Measurements from ENCODE around the gene ACSS3. TPM values are rescaled to one million over a fixed set of nuclear protein-coding genes. Genes with fewer than 3 reads are reported as not detected.

The ACSS3 gene
- total RNA-seq, 2 experiments from 2014 or later, result not detected

DNA sequence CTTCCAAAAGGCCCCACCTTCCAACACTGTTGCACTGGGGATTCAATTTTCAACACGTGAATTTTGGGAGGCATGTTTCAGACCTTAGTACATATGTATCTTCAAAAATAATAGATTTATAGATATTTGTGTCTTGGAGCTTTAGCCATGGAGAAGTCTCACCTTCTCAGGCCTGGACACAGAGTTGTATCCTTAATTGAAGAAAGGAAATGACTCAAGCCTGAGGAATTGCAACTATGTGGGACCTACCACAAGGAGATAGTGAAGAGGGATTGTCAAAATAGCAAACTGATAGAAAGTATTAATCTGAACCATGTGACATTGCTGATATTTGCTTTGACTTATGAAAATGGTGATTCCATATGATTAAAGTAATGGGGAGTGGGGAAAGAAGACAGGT, 89.8 kb downstream of the ACSS3 start:
- no peaks in the 10 kb centered on the region for H3K36me3 ChIP-seq (ENCODE audit: insufficient read depth, low read length)
- TF ChIP-seq, protein P1, sequence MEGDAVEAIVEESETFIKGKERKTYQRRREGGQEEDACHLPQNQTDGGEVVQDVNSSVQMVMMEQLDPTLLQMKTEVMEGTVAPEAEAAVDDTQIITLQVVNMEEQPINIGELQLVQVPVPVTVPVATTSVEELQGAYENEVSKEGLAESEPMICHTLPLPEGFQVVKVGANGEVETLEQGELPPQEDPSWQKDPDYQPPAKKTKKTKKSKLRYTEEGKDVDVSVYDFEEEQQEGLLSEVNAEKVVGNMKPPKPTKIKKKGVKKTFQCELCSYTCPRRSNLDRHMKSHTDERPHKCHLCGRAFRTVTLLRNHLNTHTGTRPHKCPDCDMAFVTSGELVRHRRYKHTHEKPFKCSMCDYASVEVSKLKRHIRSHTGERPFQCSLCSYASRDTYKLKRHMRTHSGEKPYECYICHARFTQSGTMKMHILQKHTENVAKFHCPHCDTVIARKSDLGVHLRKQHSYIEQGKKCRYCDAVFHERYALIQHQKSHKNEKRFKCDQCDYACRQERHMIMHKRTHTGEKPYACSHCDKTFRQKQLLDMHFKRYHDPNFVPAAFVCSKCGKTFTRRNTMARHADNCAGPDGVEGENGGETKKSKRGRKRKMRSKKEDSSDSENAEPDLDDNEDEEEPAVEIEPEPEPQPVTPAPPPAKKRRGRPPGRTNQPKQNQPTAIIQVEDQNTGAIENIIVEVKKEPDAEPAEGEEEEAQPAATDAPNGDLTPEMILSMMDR (IDR thresholded peaks at IDR 0.05), result no peak
- no peak for ATAC-seq (ENCODE audit: poor library complexity)
- no peaks in the 10 kb centered on the region for H3K27me3 Mint-ChIP-seq
- no peak overlapping the region for H3K4me3 Mint-ChIP-seq
- H3K4me1 Mint-ChIP-seq (ENCODE audit: low read depth), result no peaks in the 10 kb centered on the region
- H3K9me3 Mint-ChIP-seq, result peaks cover 9% of the 10 kb centered on the region
- ChIA-PET POLR2A (no interaction called here), CTCF (no interaction called here)
- no peaks in the 10 kb centered on the region for H3K4me1 ChIP-seq (ENCODE audit: insufficient read depth, low read length)
- H3K36me3 Mint-ChIP-seq (ENCODE audit: low read depth), result no peaks in the 10 kb centered on the region
- no peak overlapping the region for H3K27ac Mint-ChIP-seq
- DNase-seq, result no peak
- H3K27me3 ChIP-seq (ENCODE audit: control insufficient read depth in 1 of 2, insufficient read depth in 2 of 2, low read length in 2 of 2), result no peaks in the 10 kb centered on the region
- H3K27ac ChIP-seq (ENCODE audit: low read depth in 1 of 2, low read length in 2 of 2), result no peak overlapping the region
- peaks cover 0 to 8% of the 10 kb centered on the region in 2 experiments for H3K9me3 ChIP-seq (ENCODE audit: control insufficient read depth in 1 of 2, insufficient read depth in 1 of 2, low read length in 2 of 2)
- intact Hi-C loops (cut with DNase I, micrococcal nuclease), result no loop called here
- no peak overlapping the region for H3K4me3 ChIP-seq (ENCODE audit: low read length)

DNA sequence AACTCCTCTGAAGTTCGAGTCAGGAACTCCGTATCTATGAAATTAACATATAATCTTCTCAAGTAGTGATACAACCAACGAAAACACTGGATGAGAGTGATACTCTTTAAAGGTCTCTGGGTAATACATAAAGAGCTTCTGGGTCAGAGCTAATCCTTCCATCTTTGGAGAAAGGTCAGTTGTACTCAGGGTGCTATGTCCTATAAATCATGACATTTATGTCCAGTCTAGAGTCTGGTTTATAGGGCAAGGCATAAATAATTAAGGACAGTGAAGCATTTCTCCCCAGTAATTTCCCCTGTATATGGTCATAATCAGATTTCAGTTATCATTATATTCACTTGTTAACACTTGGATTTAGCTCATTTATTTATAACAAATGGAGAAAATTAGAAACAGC, 90.6 kb downstream of the ACSS3 start:
- no peak overlapping the region for H3K4me3 Mint-ChIP-seq
- ChIA-PET CTCF (no interaction called here), POLR2A (no interaction called here)

DNA sequence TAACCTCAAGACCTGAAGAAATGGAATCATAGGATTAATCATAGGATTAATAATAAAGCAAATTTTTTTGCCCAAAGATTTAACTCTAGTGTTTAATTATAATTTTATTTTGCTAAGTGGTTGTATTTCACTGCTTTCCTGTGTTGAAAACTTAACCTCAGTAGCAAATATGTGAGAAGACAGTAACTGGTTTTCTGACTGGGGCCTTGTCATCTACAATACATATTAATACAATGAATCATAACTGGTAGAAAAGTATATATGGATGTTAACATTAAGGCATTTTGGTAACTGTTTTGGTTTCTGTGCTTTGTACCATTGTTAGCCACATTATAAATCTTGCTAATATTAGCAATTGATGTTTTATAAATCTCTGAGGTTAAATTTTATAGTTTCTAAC, 92.2 kb downstream of the ACSS3 start:
- Mint-ChIP-seq H3K36me3 (ENCODE audit: low read depth) (no peaks in the 10 kb centered on the region), H3K4me1 (ENCODE audit: low read depth) (no peaks in the 10 kb centered on the region), H3K4me3 (no peak overlapping the region), H3K27me3 (no peaks in the 10 kb centered on the region), H3K9me3 (peaks cover 9% of the 10 kb centered on the region), H3K27ac (no peak overlapping the region)
- DNase-seq (no peak), ATAC-seq (ENCODE audit: poor library complexity) (no peak)
- no peaks in the 10 kb centered on the region for H3K36me3 ChIP-seq (ENCODE audit: insufficient read depth, low read length)
- no peak overlapping the region for H3K27ac ChIP-seq (ENCODE audit: low read depth in 1 of 2, low read length in 2 of 2)
- intact Hi-C loops (cut with DNase I, micrococcal nuclease), result no loop called here
- no peaks in the 10 kb centered on the region for H3K27me3 ChIP-seq (ENCODE audit: control insufficient read depth in 1 of 2, insufficient read depth in 2 of 2, low read length in 2 of 2)
- no peak overlapping the region for H3K4me3 ChIP-seq (ENCODE audit: low read length)
- H3K9me3 ChIP-seq (ENCODE audit: control insufficient read depth in 1 of 2, insufficient read depth in 1 of 2, low read length in 2 of 2), result peaks cover 0 to 3% of the 10 kb centered on the region in 2 experiments
- POLR2A ChIA-PET, result no interaction called here
- TF ChIP-seq, protein P1 (IDR thresholded peaks at IDR 0.05), result no peak
- CTCF ChIA-PET, result no interaction called here
- no peaks in the 10 kb centered on the region for H3K4me1 ChIP-seq (ENCODE audit: insufficient read depth, low read length)

More for the DNA sequence above, 90.6 kb downstream of the ACSS3 start:
- Mint-ChIP-seq H3K36me3 (ENCODE audit: low read depth) (no peaks in the 10 kb centered on the region), H3K27ac (no peak overlapping the region), H3K27me3 (no peaks in the 10 kb centered on the region), H3K4me1 (ENCODE audit: low read depth) (no peaks in the 10 kb centered on the region), H3K9me3 (peaks cover 9% of the 10 kb centered on the region)
- TF ChIP-seq, protein P1 (IDR thresholded peaks at IDR 0.05), result no peak
- H3K4me1 ChIP-seq (ENCODE audit: insufficient read depth, low read length), result no peaks in the 10 kb centered on the region
- H3K36me3 ChIP-seq (ENCODE audit: insufficient read depth, low read length), result no peaks in the 10 kb centered on the region
- peaks cover 0 to 4% of the 10 kb centered on the region in 2 experiments for H3K9me3 ChIP-seq (ENCODE audit: control insufficient read depth in 1 of 2, insufficient read depth in 1 of 2, low read length in 2 of 2)
- no peak overlapping the region for H3K27ac ChIP-seq (ENCODE audit: low read depth in 1 of 2, low read length in 2 of 2)
- intact Hi-C loops (cut with DNase I, micrococcal nuclease), result no loop called here
- no peak for DNase-seq
- H3K27me3 ChIP-seq (ENCODE audit: control insufficient read depth in 1 of 2, insufficient read depth in 2 of 2, low read length in 2 of 2), result no peaks in the 10 kb centered on the region
- no peak for ATAC-seq (ENCODE audit: poor library complexity)
- no peak overlapping the region for H3K4me3 ChIP-seq (ENCODE audit: low read length)

Measured in CD4-positive, alpha-beta T cell (primary cell).